Measurements from ENCODE around the gene ATRIP.

The ATRIP gene

DNA sequence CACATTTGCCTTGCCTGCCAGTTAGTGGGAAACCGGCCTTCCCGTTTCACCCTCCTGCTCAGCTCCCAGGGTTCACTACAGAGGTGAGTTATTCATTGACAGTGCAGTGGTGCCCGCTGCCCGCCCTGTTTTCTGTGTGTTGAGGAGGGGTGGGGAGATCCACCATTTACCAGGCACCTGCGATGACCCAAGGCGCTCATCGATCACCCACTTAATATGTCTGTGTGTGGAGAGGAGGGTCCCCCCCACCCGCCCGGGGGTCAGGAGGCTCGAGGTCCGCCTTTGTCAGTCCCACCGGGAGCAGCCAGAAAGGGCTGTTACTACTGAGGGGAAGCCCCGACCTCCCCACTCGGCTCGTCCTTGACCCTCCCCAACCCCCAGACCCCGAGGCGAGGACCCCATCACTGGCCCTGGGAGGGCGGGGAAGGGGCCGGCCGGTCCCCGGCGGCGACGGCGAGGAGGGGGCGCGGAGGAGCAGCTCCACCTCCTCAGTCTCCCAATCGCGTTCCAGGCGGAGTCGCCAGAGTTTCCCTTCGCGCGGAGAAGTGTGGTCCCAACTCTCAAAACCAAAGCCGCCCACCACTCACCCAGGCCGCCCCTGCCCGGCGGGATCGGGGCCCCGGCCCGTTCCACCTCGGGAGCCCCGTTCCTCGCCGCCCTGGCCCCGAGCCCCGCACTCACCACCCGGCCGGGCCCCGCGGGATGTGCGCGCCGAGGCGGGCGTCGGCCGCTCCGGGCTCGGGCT, 17.8 kb upstream of the ATRIP start:
- peak overlapping the region; percentile 40 for H3K4me3 ChIP-seq (ENCODE audit: low read depth, low read length)
- TF ChIP-seq, protein P1, sequence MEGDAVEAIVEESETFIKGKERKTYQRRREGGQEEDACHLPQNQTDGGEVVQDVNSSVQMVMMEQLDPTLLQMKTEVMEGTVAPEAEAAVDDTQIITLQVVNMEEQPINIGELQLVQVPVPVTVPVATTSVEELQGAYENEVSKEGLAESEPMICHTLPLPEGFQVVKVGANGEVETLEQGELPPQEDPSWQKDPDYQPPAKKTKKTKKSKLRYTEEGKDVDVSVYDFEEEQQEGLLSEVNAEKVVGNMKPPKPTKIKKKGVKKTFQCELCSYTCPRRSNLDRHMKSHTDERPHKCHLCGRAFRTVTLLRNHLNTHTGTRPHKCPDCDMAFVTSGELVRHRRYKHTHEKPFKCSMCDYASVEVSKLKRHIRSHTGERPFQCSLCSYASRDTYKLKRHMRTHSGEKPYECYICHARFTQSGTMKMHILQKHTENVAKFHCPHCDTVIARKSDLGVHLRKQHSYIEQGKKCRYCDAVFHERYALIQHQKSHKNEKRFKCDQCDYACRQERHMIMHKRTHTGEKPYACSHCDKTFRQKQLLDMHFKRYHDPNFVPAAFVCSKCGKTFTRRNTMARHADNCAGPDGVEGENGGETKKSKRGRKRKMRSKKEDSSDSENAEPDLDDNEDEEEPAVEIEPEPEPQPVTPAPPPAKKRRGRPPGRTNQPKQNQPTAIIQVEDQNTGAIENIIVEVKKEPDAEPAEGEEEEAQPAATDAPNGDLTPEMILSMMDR (IDR thresholded peaks at IDR 0.05; ENCODE audit: low read depth, low read length): no peak
- TF ChIP-seq POLR2A (IDR thresholded peaks at IDR 0.05; ENCODE audit: extremely low read depth, insufficient read length) (no peak), MYC (IDR thresholded peaks at IDR 0.05; ENCODE audit: low read depth, low read length) (no peak)
- TF ChIP-seq, protein P2, sequence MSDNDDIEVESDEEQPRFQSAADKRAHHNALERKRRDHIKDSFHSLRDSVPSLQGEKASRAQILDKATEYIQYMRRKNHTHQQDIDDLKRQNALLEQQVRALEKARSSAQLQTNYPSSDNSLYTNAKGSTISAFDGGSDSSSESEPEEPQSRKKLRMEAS (IDR thresholded peaks at IDR 0.05; ENCODE audit: low read depth, low read length): no peak
- DNase-seq (ENCODE audit: low read depth): no peak

- H3K4me3 ChIP-seq (ENCODE audit: low read depth, low read length): peak overlapping the region; percentile 49
- TF ChIP-seq POLR2A (IDR thresholded peaks at IDR 0.05; ENCODE audit: extremely low read depth, insufficient read length) (no peak), MYC (IDR thresholded peaks at IDR 0.05; ENCODE audit: low read depth, low read length) (no peak)
- TF ChIP-seq, protein P1 (IDR thresholded peaks at IDR 0.05; ENCODE audit: low read depth, low read length): no peak
- TF ChIP-seq, protein P2 (IDR thresholded peaks at IDR 0.05; ENCODE audit: low read depth, low read length): no peak
- peak; percentile 64 for DNase-seq (ENCODE audit: low read depth)
Observed at GRCh38 chr3:48429317-48429959, 17.1 kb upstream of the ATRIP start.

GRCh38 chr3:48429960-48430707, 16.4 kb upstream of the ATRIP start, which contains the start of gene PLXNB1:
TSS of gene PLXNB1 (minus strand) at chr3:48430086. CDS start at chr3:48424611, 5,475 bp downstream.
- DNase-seq (ENCODE audit: low read depth): peak; percentile 84
- peak within 1 kb of the TSS; percentile 49 for H3K4me3 ChIP-seq (ENCODE audit: low read depth, low read length)
- TF ChIP-seq, protein P2 (IDR thresholded peaks at IDR 0.05; ENCODE audit: low read depth, low read length): peak; percentile 40
- TF ChIP-seq MYC (IDR thresholded peaks at IDR 0.05; ENCODE audit: low read depth, low read length) (peak; percentile 69), POLR2A (IDR thresholded peaks at IDR 0.05; ENCODE audit: extremely low read depth, insufficient read length) (peak; percentile 43)
- TF ChIP-seq, protein P1 (IDR thresholded peaks at IDR 0.05; ENCODE audit: low read depth, low read length): no peak

DNA sequence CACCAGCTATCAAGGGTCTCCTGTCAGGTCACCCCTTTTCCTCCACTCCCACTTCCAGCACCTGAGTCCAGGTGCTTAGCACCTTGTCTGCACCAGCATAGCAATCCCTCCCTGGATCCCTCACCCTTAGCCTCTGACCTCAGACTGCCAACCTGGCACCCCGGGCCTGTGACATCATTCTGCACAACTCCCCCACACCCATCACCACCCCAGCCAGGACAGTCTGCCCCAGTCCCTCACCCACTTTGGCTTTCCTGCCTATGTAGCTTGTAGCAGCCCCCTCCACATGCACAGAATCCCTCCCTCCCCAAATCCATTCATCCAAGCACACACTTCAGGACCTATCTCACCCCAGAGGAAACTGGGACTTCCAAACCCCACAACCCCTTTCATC, 15.8 kb upstream of the ATRIP start:
- TF ChIP-seq MYC (IDR thresholded peaks at IDR 0.05; ENCODE audit: low read depth, low read length) (no peak), POLR2A (IDR thresholded peaks at IDR 0.05; ENCODE audit: extremely low read depth, insufficient read length) (no peak)
- TF ChIP-seq, protein P2 (IDR thresholded peaks at IDR 0.05; ENCODE audit: low read depth, low read length): no peak
- TF ChIP-seq, protein P1 (IDR thresholded peaks at IDR 0.05; ENCODE audit: low read depth, low read length): no peak
- H3K4me3 ChIP-seq (ENCODE audit: low read depth, low read length): no peak overlapping the region
- DNase-seq (ENCODE audit: low read depth): no peak

DNA sequence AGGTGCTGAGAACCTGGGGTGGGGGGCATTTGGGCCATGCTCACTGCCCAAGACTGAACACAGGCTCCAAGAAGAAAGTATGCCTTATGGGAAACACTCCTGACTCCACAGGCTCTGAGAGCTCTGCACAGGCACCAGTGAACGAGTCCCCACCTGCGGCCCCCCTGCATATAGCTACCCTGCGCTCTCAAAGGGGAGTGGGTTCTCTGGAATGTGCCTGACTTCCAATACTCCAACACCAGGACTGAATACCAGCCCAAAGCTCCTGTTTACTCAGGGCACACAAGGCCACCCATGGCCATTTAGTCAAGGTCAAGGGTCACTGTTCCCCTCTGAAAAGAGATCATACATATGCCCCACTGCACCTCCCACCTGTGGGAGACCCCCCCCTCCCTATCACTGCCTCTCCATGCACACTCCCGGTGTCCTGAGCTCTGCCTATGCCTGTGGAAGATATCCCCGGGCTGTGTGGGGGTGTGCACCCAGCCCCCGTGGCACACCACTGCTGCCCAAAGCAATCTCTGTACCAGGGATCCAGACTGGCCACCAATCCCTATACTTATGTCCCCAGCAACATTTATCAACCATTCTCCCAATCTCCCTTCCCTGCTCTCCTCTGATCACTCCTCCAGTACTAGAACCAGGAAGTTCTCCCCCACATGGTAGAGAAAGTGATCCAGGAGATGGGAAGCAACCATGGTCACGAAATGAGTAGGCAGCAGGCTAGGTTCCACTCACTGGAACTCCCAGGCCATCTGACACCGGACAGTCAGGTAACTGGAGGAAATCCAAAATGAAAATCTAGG, 15.1 kb upstream of the ATRIP start:
- no peak overlapping the region for H3K4me3 ChIP-seq (ENCODE audit: low read depth, low read length)
- TF ChIP-seq MYC (IDR thresholded peaks at IDR 0.05; ENCODE audit: low read depth, low read length) (no peak), POLR2A (IDR thresholded peaks at IDR 0.05; ENCODE audit: extremely low read depth, insufficient read length) (no peak)
- TF ChIP-seq, protein P1 (IDR thresholded peaks at IDR 0.05; ENCODE audit: low read depth, low read length): no peak
- TF ChIP-seq, protein P2 (IDR thresholded peaks at IDR 0.05; ENCODE audit: low read depth, low read length): no peak
- no peak for DNase-seq (ENCODE audit: low read depth)

Measured in NB4 (cell line).